GM12873 (cell line): ENCODE results near the gene IFT122.

Source experiments
- TF ChIP-seq, protein P1 (sequence below): IDR thresholded peaks from 2 replicates; pipeline ENCODE4 v1.5.1; 2012; ENCODE audit warnings: low read depth, mild to moderate bottlenecking, moderate library complexity, low read length, control low read depth; ENCODE audit not compliant: insufficient read depth; ENCODE audit errors: missing control alignments

Gene IFT122

DNA sequence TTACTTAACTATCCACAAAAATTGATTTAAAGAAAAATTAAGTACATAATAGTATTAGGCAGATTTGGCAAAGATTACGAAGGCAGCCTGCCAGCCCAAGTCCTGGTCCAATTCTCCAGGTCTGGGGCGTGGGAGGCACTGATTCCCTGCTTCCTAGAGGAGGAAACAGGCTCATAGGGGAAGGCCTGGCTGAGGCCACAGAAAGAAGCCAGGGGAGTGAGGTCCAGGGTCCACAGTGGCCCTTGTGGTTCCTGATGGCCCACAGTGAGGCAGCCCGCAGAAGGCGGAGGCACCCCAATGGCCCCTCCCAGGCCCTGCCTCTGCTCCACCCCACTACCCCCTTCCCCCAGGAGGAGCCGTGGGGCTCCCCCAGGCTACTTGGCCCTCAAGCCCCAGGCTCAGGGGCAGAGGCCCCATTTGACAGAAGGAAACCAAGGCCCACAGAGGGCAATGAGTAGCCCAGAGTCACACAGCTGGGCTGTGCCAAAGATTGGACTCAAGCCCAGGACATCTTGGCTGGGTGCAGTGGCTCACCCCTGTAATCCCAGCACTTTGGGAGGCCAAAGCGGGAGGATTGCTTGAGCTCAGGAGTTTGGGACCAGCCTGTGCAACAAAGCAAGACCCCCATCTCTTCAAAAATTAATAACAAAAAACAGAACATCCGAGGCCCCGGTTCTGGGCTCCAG is 124.0 kb downstream of the IFT122 start:
- TF ChIP-seq, protein P1, sequence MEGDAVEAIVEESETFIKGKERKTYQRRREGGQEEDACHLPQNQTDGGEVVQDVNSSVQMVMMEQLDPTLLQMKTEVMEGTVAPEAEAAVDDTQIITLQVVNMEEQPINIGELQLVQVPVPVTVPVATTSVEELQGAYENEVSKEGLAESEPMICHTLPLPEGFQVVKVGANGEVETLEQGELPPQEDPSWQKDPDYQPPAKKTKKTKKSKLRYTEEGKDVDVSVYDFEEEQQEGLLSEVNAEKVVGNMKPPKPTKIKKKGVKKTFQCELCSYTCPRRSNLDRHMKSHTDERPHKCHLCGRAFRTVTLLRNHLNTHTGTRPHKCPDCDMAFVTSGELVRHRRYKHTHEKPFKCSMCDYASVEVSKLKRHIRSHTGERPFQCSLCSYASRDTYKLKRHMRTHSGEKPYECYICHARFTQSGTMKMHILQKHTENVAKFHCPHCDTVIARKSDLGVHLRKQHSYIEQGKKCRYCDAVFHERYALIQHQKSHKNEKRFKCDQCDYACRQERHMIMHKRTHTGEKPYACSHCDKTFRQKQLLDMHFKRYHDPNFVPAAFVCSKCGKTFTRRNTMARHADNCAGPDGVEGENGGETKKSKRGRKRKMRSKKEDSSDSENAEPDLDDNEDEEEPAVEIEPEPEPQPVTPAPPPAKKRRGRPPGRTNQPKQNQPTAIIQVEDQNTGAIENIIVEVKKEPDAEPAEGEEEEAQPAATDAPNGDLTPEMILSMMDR, result no peak

DNA sequence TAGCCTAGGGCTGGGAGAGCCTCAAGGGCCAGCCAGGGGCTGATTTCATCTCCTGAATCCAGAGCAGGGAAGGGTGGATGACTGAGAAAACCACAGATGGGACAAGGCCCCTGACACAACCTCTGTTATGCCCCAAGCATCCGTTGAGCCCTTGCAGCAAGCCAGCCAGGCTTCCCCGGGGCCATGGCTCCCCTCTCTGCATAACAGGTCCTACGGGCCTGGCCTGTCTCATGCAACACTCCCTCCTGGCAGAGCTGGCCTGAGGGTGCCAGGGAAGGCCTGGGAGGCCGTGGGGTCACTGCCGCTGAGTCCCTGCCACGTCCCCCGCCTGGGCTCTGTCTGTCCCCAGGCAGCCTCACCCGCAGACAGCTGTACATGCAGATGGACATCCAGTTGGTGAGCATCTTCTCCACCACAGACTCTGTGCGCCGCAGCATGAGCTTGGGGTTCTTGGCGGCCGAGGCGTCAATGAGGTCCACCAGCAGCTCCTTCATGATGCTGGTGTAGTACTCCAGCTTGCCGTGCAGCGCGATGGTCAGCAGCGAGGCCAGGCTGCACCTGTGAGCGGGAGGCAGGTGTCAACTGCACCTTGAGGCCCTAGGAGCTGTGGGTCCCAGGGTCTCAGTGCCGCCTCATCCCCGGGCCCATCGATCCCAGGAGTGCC is 125.1 kb downstream of the IFT122 start:
- TF ChIP-seq, protein P1, result no peak

DNA sequence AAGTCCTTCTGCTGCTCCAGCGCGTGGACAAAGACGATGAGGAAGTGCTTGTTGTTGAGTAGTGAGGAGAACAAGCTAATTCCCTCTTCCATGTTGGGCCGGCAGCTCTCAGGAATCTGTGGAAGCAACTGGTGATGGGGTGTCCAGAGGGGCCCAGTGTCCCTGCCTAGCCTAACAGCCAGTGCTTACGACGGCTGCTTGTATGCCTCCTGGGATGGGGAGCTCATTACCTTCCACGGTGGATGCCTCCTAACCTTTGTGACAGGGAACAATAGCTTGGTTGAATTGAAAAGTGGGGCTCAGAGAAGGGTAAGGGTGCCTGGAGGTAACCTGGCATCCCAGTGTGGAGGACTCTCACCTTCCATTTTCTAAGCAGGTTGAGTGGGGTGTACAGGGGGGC is 125.9 kb downstream of the IFT122 start:
- TF ChIP-seq, protein P1, result no peak

DNA sequence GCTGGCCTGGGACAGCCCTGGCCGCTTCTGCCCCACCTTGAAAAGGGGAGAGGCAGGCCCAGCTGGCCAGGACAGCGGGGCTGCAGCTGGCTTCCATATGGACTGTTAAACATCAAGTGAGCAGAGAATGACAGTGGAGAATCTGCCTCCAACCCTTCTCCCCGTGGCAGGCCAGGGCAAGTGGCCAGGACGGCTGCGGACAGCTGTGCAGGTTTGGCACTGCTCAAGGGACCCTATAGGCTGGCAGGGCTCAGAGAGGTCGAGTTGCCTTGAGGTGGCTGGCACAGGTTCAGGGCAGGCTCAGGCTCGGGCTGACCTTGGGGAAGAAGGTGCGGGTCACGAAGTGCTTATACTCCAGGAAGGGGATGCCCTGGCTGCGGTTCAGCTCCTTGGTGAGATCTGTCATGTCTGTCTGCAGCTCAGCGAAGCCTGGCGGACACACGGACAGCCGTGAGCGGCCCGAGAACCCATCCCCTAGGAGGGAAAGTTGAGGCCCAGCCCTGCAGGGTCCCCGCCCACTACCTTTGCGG is 127.2 kb downstream of the IFT122 start:
- TF ChIP-seq, protein P1, result no peak

DNA sequence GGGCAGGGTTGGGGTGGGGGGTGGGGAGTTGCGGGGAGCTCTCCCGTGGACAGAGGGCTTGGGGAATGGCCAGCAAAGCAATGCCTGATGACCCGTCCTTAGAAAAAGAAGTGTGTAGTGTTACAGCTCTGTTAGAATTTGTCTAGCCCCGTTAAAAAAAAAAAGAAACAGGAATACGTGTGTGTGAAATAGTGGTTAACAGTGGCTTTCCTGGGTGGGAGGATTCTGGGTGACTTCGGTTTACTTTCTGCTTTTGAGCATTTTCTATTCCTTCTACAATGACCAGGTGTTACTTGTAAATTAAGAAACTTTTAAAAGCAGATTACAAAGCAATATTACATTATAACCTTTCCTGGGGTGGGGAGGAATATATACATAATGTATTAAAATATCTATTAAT is 127.9 kb downstream of the IFT122 start:
- TF ChIP-seq, protein P1, result no peak

DNA sequence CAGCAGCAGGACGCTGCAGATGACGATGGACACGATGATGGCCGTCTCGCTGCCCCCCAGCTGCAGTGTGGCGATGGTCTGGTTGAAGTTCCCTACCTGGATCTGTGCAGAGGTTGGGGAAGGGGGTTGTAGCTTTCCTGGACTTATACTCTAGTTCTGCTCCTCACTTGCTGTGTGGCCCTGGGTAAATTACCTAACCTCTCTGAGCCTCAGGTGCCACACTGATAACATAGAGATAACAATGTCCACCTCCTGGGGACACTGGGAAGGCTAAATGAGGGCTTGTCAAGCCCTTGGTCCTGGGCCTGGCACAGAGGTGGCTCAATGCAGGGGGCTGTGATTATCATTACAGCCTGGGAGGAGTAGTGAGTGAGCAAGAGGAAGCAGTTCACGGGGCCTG is 129.8 kb downstream of the IFT122 start:
- TF ChIP-seq, protein P1, result no peak
